ENCODE measurements around the gene RFPL2.

DNA sequence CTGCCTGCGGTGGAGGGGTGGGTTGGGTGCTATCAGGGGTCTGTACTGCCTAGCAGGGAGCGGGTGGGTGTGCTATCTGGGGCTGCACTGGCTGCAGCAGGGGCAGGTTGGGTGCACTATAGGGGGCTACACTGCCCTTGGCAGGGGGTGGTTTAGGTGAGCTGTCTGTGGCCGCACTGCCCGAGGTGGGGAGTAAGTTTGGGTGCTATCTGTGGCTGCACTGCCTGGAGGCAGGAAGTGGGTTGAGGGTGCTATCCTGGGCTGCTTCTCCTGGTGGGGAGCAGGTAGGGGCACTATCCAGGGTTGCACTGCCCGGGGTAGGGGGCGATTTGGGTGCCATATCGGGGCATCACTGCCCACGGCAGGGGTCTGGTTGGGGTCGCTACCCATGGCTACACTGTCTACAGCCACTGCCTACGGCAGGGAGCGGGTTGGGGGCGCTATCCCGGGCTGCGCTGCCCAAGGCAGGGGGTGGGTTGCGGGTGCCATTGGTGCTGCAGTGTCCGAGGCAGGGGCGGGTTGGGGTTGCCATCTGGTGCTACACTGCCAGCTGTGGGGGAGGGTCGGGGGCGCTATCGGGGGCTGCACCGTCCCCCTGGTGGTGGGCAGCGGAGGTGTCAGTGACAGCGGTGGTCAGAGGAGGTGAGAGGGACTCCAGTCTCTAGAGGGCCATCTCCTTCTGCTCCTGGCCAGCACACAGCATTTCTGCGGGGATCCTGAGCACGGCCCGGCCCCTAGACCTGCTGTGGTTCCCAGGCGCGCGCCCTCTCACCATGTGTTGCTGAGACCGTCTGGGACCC is 1.3 kb upstream of the RFPL2 start:
- TF ChIP-seq, protein P1, sequence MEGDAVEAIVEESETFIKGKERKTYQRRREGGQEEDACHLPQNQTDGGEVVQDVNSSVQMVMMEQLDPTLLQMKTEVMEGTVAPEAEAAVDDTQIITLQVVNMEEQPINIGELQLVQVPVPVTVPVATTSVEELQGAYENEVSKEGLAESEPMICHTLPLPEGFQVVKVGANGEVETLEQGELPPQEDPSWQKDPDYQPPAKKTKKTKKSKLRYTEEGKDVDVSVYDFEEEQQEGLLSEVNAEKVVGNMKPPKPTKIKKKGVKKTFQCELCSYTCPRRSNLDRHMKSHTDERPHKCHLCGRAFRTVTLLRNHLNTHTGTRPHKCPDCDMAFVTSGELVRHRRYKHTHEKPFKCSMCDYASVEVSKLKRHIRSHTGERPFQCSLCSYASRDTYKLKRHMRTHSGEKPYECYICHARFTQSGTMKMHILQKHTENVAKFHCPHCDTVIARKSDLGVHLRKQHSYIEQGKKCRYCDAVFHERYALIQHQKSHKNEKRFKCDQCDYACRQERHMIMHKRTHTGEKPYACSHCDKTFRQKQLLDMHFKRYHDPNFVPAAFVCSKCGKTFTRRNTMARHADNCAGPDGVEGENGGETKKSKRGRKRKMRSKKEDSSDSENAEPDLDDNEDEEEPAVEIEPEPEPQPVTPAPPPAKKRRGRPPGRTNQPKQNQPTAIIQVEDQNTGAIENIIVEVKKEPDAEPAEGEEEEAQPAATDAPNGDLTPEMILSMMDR (IDR thresholded peaks at IDR 0.05), result no peak
- TF ChIP-seq POLR2A (IDR thresholded peaks at IDR 0.05), result no peak
- no peak for TF ChIP-seq POLR2AphosphoS5 (IDR thresholded peaks at IDR 0.05)
- TF ChIP-seq EP300 (IDR thresholded peaks at IDR 0.05), result no peak

Data from sigmoid colon (tissue), 4 donors.